Measurements from ENCODE around the gene SMIM8. TPM values are rescaled to one million over a fixed set of nuclear protein-coding genes. Genes with fewer than 3 reads are reported as not detected.

The SMIM8 gene
- total RNA-seq, 1 experiment from 2014 or later = 5.0 TPM

- intact Hi-C loops (cut with micrococcal nuclease) = no loop called here
- TF ChIP-seq EZH2 (IDR thresholded peaks at IDR 0.05; ENCODE audit: low read length, unreplicated experiment) (no peak), CTCF (conservative IDR thresholded peaks at IDR 0.05; ENCODE audit: low read depth, low read length) (no peak), EZH2phosphoT487 (IDR thresholded peaks at IDR 0.05; ENCODE audit: borderline replicate concordance, low read length) (no peak)
- Histone ChIP-seq H3K36me3 (ENCODE audit: low read depth, low read length) (no peaks in the 10 kb centered on the region), H4K20me1 (ENCODE audit: low read length) (no peaks in the 10 kb centered on the region), H3K9me3 (ENCODE audit: low read length) (no peaks in the 10 kb centered on the region), H3K9ac (ENCODE audit: low read length) (no peak overlapping the region), H3K4me2 (ENCODE audit: low read length) (no peak overlapping the region), H3K4me1 (ENCODE audit: insufficient read depth, low read length) (no peaks in the 10 kb centered on the region), H3K27me3 (ENCODE audit: low read length) (peaks cover 24% of the 10 kb centered on the region), H3K4me3 (ENCODE audit: low read length) (no peak overlapping the region), H3K27ac (ENCODE audit: low read length) (no peak overlapping the region), H3K79me2 (ENCODE audit: low read length) (no peaks in the 10 kb centered on the region), H2AFZ (ENCODE audit: low read length) (no peak overlapping the region), H3F3A (ENCODE audit: low read length, unreplicated experiment) (no peaks in the 10 kb centered on the region), H3K9me2 (replicated peaks; ENCODE audit: low read length) (no peaks in the 10 kb centered on the region)
- ATAC-seq (peak; percentile 24; the same call in 1 of the 2 replicates), DNase-seq (peak; percentile 45)
- CTCF ChIA-PET = no interaction called here
- no TSS peak for BruUV-seq (replicated peaks)
- POLR2A ChIA-PET (ENCODE audit: unreplicated experiment) = no interaction called here
Observed at GRCh38 chr6:87308970-87309369, 13.4 kb upstream of the SMIM8 start.

DNA sequence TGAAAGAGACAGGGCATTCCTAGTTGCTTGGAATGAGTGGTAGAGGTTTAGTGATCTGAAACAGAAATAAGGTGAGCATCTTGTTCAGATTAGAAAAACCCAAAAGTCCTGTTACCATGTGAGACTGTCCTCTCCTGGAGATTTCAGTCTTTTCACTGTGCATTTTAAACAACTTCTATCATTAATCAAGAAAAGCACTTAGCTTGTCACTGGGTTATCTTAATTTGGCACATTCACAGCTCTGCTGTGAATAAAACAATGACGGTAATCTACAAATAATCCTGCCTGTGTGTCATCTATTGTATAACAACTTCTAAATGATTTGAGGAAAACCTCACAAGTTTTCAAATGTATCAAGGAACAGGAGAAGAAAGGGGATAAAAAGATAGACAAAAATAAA is 9.5 kb upstream of the SMIM8 start:
- Histone ChIP-seq H3K9ac (ENCODE audit: low read length) (no peak overlapping the region), H3K9me2 (replicated peaks; ENCODE audit: low read length) (no peaks in the 10 kb centered on the region), H3K79me2 (ENCODE audit: low read length) (no peaks in the 10 kb centered on the region), H3K36me3 (ENCODE audit: low read depth, low read length) (no peaks in the 10 kb centered on the region), H4K20me1 (ENCODE audit: low read length) (no peaks in the 10 kb centered on the region), H3K4me3 (ENCODE audit: low read length) (no peak overlapping the region), H3K27me3 (ENCODE audit: low read length) (peaks cover 30% of the 10 kb centered on the region), H3K4me2 (ENCODE audit: low read length) (no peak overlapping the region), H3K27ac (ENCODE audit: low read length) (no peak overlapping the region), H3K9me3 (ENCODE audit: low read length) (no peaks in the 10 kb centered on the region), H3F3A (ENCODE audit: low read length, unreplicated experiment) (no peaks in the 10 kb centered on the region), H2AFZ (ENCODE audit: low read length) (no peak overlapping the region), H3K4me1 (ENCODE audit: insufficient read depth, low read length) (no peaks in the 10 kb centered on the region)
- TF ChIP-seq CTCF (conservative IDR thresholded peaks at IDR 0.05; ENCODE audit: low read depth, low read length) = no peak
- no peak for TF ChIP-seq EZH2 (IDR thresholded peaks at IDR 0.05; ENCODE audit: low read length, unreplicated experiment)
- TF ChIP-seq EZH2phosphoT487 (IDR thresholded peaks at IDR 0.05; ENCODE audit: borderline replicate concordance, low read length) = no peak
- ChIA-PET POLR2A (ENCODE audit: unreplicated experiment) (no interaction called here), CTCF (no interaction called here)
- ATAC-seq (no peak), DNase-seq (no peak)
- intact Hi-C loops (cut with micrococcal nuclease) = no loop called here
- BruUV-seq (replicated peaks) = no TSS peak

- CTCF ChIA-PET = no interaction called here
- TF ChIP-seq EZH2phosphoT487 (IDR thresholded peaks at IDR 0.05; ENCODE audit: borderline replicate concordance, low read length) (no peak), EZH2 (IDR thresholded peaks at IDR 0.05; ENCODE audit: low read length, unreplicated experiment) (no peak), CTCF (conservative IDR thresholded peaks at IDR 0.05; ENCODE audit: low read depth, low read length) (no peak)
- ATAC-seq = no peak
Observed at GRCh38 chr6:87315071-87315470, 7.3 kb upstream of the SMIM8 start.

More at GRCh38 chr6:87315071-87315470, 7.3 kb upstream of the SMIM8 start:
- Histone ChIP-seq H3K4me3 (ENCODE audit: low read length) (no peak overlapping the region), H3K9me2 (replicated peaks; ENCODE audit: low read length) (no peaks in the 10 kb centered on the region), H3K27ac (ENCODE audit: low read length) (no peak overlapping the region), H2AFZ (ENCODE audit: low read length) (no peak overlapping the region), H3K9ac (ENCODE audit: low read length) (no peak overlapping the region), H3K36me3 (ENCODE audit: low read depth, low read length) (no peaks in the 10 kb centered on the region), H3K4me1 (ENCODE audit: insufficient read depth, low read length) (no peaks in the 10 kb centered on the region), H3K27me3 (ENCODE audit: low read length) (peaks cover 30% of the 10 kb centered on the region), H3K79me2 (ENCODE audit: low read length) (no peaks in the 10 kb centered on the region), H3F3A (ENCODE audit: low read length, unreplicated experiment) (no peaks in the 10 kb centered on the region), H4K20me1 (ENCODE audit: low read length) (no peaks in the 10 kb centered on the region), H3K4me2 (ENCODE audit: low read length) (no peak overlapping the region), H3K9me3 (ENCODE audit: low read length) (no peaks in the 10 kb centered on the region)
- intact Hi-C loops (cut with micrococcal nuclease) = no loop called here
- no peak for DNase-seq
- POLR2A ChIA-PET (ENCODE audit: unreplicated experiment) = no interaction called here
- no TSS peak for BruUV-seq (replicated peaks)
